Keratinocyte (primary cell): ENCODE data around the gene TNFRSF14. TPM values are rescaled to one million over a fixed set of nuclear protein-coding genes. Genes with fewer than 3 reads are reported as not detected.

Source experiments
- DNase-seq: peaks from one replicate; pipeline ENCODE4 v3.0.0-alpha.2; 2011; ENCODE audit warnings: low read depth, missing footprints, low spot score
- FAIRE-seq: peaks from 2 replicates; lab custom pipeline; 2011; peaks lifted over from hg19 to GRCh38; lab: Jason Lieb, UNC
- H2AFZ ChIP-seq: 2 replicates; pipeline ENCODE4 v1.6.0; 2012; ENCODE audit warnings: low read length, control low read depth, inconsistent platforms; ENCODE audit not compliant: control insufficient read depth
- H3K27ac ChIP-seq: 2 replicates; pipeline ENCODE4 v1.5.1; 2011; ENCODE audit warnings: low read length; ENCODE audit not compliant: control insufficient read depth, insufficient read depth
- H3K27me3 ChIP-seq: 3 replicates; pipeline ENCODE4 v1.6.0; 2011; ENCODE audit warnings: low read length; ENCODE audit not compliant: control insufficient read depth, insufficient read depth; ENCODE audit errors: extremely low read depth
- H3K36me3 ChIP-seq, 2 experiments: 2 replicates in 1 of 2; 3 replicates in 1 of 2; pipeline ENCODE4 v1.5.1; 2011; ENCODE audit warnings: low read length in 2 of 2, mild to moderate bottlenecking in 1 of 2; ENCODE audit not compliant: control insufficient read depth in 2 of 2, insufficient read depth in 2 of 2; ENCODE audit errors: extremely low read depth in 1 of 2
- H3K4me1 ChIP-seq: 3 replicates; pipeline ENCODE4 v1.5.1; 2011; ENCODE audit warnings: low read length; ENCODE audit not compliant: control insufficient read depth, insufficient read depth; ENCODE audit errors: extremely low read depth
- H3K4me2 ChIP-seq: 3 replicates; pipeline ENCODE4 v1.6.0; 2011; ENCODE audit warnings: low read depth, low read length; ENCODE audit not compliant: control insufficient read depth, insufficient read depth; ENCODE audit errors: extremely low read depth
- H3K4me3 ChIP-seq, 3 experiments: fragments of 200-600 bp in 1 of 3; sonication (generic) in 1 of 3; 2 replicates in 2 of 3; 3 replicates in 1 of 3; pipeline ENCODE4 v1.5.1; 2011 to 2016; ENCODE audit warnings: low read length in 3 of 3, mild to moderate bottlenecking in 3 of 3, control low read depth in 2 of 3, inconsistent platforms in 1 of 3, low read depth in 1 of 3, mixed read lengths in 1 of 3, mixed run types in 1 of 3, moderate library complexity in 1 of 3; ENCODE audit not compliant: control insufficient read depth in 2 of 3, insufficient read depth in 2 of 3; ENCODE audit errors: extremely low read depth in 1 of 3
- H3K79me2 ChIP-seq: 2 replicates; pipeline ENCODE4 v1.6.0; 2012; ENCODE audit warnings: low read length; ENCODE audit not compliant: control insufficient read depth, insufficient read depth
- H3K9ac ChIP-seq: 3 replicates; pipeline ENCODE4 v1.6.0; 2011; ENCODE audit warnings: low read length; ENCODE audit not compliant: control insufficient read depth, insufficient read depth; ENCODE audit errors: extremely low read depth
- H3K9me1 ChIP-seq: 3 replicates; pipeline ENCODE4 v1.6.0; 2011; ENCODE audit warnings: low read length; ENCODE audit not compliant: control insufficient read depth, insufficient read depth; ENCODE audit errors: extremely low read depth
- H3K9me3 ChIP-seq: 2 replicates; pipeline ENCODE4 v1.5.1; 2012; ENCODE audit warnings: low read depth, low read length; ENCODE audit not compliant: control insufficient read depth
- H4K20me1 ChIP-seq: 3 replicates; pipeline ENCODE4 v1.6.0; 2011; ENCODE audit warnings: low read length; ENCODE audit not compliant: control insufficient read depth, insufficient read depth; ENCODE audit errors: extremely low read depth
- EZH2 ChIP-seq: IDR thresholded peaks from one replicate; pipeline ENCODE4 v1.6.1; 2012; ENCODE audit warnings: inconsistent platforms, mild to moderate bottlenecking, low read length, moderate library complexity
- dilution Hi-C: fragments of 300-500 bp; cut with MboI; formaldehyde crosslinking; loops from one replicate; pipeline ENCODE4 v1.7.0; 2020; ENCODE audit warnings: low sequenced_read_pairs; ENCODE audit not compliant: extremely low pct_ligation_motif_present
- polyA plus RNA-seq, 5 experiments: library from polyadenylated mRNA; depleted of rRNA in 3 of 5; stranded (reverse) in 3 of 5; stranded (forward) in 1 of 5; unstranded in 1 of 5; fragments of >200 nt; gene quantifications; 1 replicate in 1 of 5; 2 replicates in 3 of 5; 3 replicates in 1 of 5; pipeline versions ENCODE4 v1.2.1 to v1.2.3, GENCODE V29; 2011 to 2012; ENCODE audit warnings: missing spikeins in 2 of 5, low read depth in 1 of 5, low replicate concordance in 1 of 5
- TF ChIP-seq, protein P1 (sequence below), 3 experiments: IDR thresholded peaks in 1 of 3; conservative IDR thresholded peaks in 1 of 3; optimal IDR thresholded peaks in 1 of 3; 2 replicates in 2 of 3; 3 replicates in 1 of 3; pipeline versions ENCODE3 to v1.5.1; 2011; ENCODE audit warnings: low read length in 3 of 3, mild to moderate bottlenecking in 3 of 3, moderate library complexity in 2 of 3, control low read depth in 1 of 3, inconsistent platforms in 1 of 3; ENCODE audit not compliant: insufficient read depth in 2 of 3; ENCODE audit errors: extremely low read depth in 1 of 3

The TNFRSF14 gene
- polyA plus RNA-seq, 1 donor (not counting 4 experiments of a cell fraction or from before 2014, with no cell fraction given) = 5.2 TPM

DNA sequence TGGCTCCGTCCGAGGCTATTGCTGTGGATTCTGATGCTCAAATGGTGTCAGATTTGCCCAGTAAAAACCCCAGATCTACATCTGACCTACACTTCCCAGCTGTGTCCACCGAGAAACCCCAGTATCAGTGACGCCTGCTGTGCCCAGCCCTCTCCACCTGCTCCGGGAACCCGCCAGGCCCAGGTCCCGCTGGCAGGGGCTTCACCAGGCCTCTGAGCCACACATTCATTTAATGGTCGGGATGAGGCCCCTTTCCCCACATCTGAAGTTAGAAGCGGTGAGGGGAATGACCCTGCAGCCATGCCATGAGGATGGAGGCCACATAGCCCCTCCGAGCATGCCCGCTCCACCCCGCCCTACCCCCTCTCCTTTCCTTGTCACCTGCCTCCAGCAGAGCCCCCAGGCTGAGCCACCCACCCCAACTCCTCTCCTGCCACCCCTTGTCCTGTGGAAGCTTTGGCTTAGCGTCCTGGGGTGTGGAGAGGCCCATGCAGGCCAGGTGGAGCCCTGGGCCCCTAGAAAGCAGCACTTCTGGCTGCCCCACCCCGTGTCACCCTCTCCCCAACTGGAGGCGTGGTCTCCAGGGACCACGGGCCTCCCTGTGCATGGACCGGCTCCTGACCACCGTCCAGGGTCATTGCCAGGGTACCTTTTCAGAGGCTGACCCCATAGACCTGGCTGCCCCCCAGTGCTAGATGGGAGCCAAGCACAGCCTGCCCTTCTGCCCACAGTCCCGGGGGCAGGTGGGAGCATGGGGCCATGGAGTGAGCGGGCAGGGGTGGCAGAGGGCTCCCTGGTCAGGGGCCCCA is 8.0 kb downstream of the TNFRSF14 start:
- no peaks in the 10 kb centered on the region for H3K79me2 ChIP-seq
- H2AFZ ChIP-seq = no peak overlapping the region
- no peaks in the 10 kb centered on the region for H3K9me3 ChIP-seq
- dilution Hi-C loops = no loop called here
- no peak for TF ChIP-seq EZH2
- TF ChIP-seq, protein P1, sequence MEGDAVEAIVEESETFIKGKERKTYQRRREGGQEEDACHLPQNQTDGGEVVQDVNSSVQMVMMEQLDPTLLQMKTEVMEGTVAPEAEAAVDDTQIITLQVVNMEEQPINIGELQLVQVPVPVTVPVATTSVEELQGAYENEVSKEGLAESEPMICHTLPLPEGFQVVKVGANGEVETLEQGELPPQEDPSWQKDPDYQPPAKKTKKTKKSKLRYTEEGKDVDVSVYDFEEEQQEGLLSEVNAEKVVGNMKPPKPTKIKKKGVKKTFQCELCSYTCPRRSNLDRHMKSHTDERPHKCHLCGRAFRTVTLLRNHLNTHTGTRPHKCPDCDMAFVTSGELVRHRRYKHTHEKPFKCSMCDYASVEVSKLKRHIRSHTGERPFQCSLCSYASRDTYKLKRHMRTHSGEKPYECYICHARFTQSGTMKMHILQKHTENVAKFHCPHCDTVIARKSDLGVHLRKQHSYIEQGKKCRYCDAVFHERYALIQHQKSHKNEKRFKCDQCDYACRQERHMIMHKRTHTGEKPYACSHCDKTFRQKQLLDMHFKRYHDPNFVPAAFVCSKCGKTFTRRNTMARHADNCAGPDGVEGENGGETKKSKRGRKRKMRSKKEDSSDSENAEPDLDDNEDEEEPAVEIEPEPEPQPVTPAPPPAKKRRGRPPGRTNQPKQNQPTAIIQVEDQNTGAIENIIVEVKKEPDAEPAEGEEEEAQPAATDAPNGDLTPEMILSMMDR (optimal IDR thresholded peaks at IDR 0.05 in 1 of 3, IDR thresholded peaks at IDR 0.05 in 1 of 3, conservative IDR thresholded peaks at IDR 0.05 in 1 of 3; ENCODE audit: extremely low read depth in 1 of 3, insufficient read depth in 2 of 3, low read length in 3 of 3) = no peak
- H3K9ac ChIP-seq = no peak overlapping the region
- no peaks in the 10 kb centered on the region for H3K36me3 ChIP-seq
- no peak overlapping the region for H3K27ac ChIP-seq
- H3K4me2 ChIP-seq = no peak overlapping the region
- H3K9me1 ChIP-seq = no peaks in the 10 kb centered on the region
- no peaks in the 10 kb centered on the region for H4K20me1 ChIP-seq
- FAIRE-seq (no peak), DNase-seq (no peak)
- H3K27me3 ChIP-seq = peaks cover 21% of the 10 kb centered on the region
- H3K4me3 ChIP-seq = no peak overlapping the region
- H3K4me1 ChIP-seq = no peaks in the 10 kb centered on the region

DNA sequence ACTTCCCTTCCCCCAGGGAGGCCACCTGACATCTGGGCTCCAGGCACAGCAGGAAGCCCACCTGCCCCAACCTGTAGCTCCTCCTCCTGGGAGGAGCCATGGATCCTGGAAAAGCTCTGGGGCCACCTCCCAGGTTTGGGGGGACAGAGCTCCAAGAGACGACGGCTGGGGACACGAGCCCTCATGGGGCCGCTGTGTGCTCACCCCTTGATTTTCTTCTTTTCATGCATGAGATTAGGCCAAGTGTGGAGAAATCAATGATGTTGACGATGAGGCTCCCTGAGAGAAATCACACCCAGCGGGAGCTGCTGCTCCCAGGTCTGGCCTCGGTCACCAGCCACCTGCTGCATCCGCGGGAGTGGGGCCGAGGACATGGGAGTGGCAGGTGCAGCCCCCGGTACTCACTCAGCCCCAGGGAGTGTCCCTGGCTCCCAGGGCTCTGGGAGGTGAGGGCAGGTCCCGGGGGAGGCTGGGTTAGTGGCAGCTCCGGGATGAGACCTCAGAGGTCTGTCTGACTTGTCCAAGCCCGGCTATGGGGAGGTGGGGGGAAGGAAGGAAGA is 8.7 kb downstream of the TNFRSF14 start:
- no peaks in the 10 kb centered on the region for H3K9me3 ChIP-seq
- dilution Hi-C loops = no loop called here

More for the DNA sequence above, 8.7 kb downstream of the TNFRSF14 start:
- Histone ChIP-seq H3K4me3 (no peak overlapping the region), H3K79me2 (no peaks in the 10 kb centered on the region), H3K9ac (no peak overlapping the region), H3K4me1 (no peaks in the 10 kb centered on the region), H2AFZ (no peak overlapping the region), H3K27me3 (peaks cover 21% of the 10 kb centered on the region), H3K27ac (no peak overlapping the region), H3K4me2 (no peak overlapping the region), H3K9me1 (no peaks in the 10 kb centered on the region), H3K36me3 (no peaks in the 10 kb centered on the region), H4K20me1 (no peaks in the 10 kb centered on the region)
- FAIRE-seq (no peak), DNase-seq (no peak)
- no peak for TF ChIP-seq EZH2
- TF ChIP-seq, protein P1 (optimal IDR thresholded peaks at IDR 0.05 in 1 of 3, IDR thresholded peaks at IDR 0.05 in 1 of 3, conservative IDR thresholded peaks at IDR 0.05 in 1 of 3; ENCODE audit: extremely low read depth in 1 of 3, insufficient read depth in 2 of 3, low read length in 3 of 3) = no peak
